Putamen (tissue), 1 donor: Measurements from ENCODE around the gene ZBTB38.

ENCODE experiments used
- DNase-seq: peaks from one replicate; pipeline ENCODE4 v3.0.0-alpha.2; 2016; ENCODE audit warnings: low spot score

ZBTB38 gene

GRCh38 chr3:141386126-141386488 is 17.8 kb downstream of the ZBTB38 start:
- no peak for DNase-seq

- DNase-seq = no peak
These were observed 18.4 kb downstream of the ZBTB38 start for GRCh38 chr3:141386611-141387111.

DNA sequence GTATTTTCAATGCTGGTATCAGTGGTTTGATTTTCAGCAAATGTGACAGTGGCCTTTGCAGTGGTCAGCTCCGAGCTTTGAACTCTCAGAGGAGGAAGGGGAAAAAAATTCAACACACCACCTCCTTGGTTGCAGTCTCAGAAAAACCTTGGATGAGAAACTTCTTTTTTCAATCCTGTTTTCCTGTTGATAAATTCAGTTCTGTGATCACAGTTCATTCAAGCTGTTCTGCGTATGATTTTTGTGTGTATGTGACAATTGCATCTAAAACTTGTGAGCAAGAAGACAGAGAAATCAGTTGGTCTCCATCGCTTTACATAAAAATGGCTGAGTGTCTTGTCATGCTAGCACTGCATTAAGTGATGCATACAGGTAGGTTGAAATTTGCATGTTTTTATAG is 19.2 kb downstream of the ZBTB38 start:
- DNase-seq = no peak

DNA sequence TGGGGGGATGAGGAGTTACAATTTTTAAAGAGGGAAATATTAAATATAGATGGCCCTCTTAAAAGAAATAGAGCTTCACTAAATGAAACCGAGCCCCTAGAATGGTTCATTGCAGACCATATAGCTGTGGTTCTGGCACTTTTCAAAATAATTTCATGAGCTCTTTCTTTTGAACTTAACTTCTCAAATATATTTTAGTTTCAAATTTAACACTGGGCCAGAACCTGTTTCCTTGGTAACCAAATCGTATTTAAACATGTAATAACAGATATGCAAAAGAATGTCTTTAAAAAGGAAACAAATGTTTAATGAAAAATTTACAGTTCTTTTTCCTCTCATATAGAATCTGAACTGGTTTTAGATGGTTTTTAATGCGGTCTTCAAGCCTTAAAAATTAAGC is 20.1 kb downstream of the ZBTB38 start:
- DNase-seq = no peak

GRCh38 chr3:141388823-141389621 is 20.7 kb downstream of the ZBTB38 start:
- DNase-seq = no peak

- no peak for DNase-seq
These were observed 21.4 kb downstream of the ZBTB38 start for GRCh38 chr3:141389703-141390102.

DNA sequence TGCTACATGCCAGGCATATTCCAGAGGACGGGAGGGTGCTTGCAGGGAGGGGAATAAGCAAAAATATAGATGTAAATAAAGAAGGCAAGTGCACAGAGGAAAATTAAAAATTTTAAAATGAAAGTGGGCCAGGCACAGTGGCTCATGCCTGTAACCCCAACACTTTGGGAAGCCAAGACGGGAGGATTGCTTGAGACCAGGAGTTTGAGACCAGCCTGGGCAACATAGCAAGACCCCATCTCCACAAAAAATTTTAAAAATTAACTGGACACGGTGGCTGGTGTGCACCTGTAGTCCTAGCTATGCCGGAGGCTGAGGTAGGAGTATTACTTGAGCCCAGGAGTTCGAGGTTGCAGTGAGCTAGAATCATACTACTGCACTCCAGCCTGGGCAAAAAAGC is 22.4 kb downstream of the ZBTB38 start:
- no peak for DNase-seq

DNA sequence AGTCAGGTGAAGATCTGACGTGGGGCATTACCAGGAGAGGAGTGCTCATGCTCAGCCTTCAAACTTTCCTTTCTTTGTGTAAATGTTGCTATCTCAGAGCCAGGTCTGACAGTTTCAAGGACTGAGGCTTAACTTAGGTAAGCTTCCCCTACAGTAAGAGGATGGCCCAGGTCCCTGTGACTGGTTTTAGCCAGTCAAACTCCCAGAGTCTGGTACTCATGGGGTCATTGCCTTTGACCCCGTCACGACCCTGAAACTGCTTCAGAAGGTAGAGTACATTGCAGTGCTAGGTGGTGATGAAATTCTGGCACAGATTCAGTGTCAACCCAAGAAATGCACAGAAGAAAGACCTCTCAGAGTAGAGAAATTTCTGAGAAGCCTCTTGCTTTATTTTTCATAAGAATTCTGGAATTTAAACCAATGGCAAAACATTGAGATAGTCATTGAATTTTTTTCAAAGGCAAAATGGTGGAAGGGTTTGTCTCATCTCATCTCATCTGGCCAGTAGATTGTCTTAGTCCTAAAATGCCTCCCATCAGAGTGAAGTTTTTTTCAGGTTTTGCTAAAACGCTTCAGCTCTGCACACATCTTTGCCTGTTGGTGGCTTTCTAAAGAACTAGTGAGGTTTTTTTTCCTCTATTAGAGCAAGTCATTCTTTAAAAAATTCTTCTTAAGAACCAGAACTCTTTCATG is 23.1 kb downstream of the ZBTB38 start:
- no peak for DNase-seq

DNA sequence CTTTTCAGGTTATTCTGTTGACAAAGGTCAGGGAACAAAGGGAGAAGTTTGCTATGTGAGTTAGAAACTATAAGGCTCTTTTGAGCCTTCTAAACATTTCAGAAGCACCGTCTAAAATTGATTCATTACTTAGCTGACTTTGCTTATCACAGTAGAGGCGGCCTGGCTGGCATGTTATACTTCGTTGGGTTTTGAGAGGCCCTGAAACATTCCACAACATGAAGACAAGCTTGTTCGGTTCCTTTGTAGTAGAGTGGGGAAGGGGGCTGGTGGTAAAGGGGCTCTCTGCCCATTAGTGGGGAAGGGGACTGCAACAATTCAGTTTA is 23.6 kb downstream of the ZBTB38 start:
- no peak for DNase-seq

DNA sequence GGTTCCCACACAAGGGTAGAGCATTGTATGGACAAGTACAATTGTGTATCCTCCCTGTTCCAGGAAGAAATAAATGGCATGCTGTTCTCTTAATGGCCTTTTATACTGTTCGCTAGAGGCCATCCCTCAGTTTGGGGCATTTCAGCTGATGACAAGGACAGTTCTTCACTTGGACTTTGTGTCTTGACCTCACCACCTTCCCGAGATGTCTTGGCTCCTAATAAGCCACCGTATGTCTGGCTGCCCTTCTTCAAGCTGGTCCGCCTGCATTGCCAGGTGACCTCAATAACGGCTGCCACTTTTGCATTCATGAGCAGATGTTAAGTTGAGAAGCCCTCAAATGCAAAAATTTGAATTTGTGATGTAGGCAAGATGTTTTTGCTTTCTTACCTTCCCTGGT is 24.1 kb downstream of the ZBTB38 start:
- DNase-seq = no peak

GRCh38 chr3:141392897-141393734 is 24.8 kb downstream of the ZBTB38 start:
- no peak for DNase-seq

DNA sequence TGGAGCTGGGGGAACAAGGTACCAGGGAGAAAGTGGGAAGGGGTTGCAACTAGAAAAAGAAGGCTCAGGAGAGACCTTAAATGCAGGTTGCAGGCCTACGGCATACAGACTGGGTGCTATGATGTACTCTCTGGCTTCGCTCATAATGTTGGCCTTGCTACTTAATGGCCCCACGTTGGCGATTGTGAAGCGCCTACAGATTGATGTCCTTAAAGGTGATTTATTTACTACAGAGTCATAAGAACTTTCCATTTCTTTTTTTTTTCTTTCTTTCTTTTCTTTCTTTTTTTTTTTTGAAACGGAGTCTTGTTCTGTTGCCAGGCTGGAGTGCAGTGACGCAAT is 25.4 kb downstream of the ZBTB38 start:
- no peak for DNase-seq

GRCh38 chr3:141394560-141394959 is 26.3 kb downstream of the ZBTB38 start:
- no peak for DNase-seq

DNA sequence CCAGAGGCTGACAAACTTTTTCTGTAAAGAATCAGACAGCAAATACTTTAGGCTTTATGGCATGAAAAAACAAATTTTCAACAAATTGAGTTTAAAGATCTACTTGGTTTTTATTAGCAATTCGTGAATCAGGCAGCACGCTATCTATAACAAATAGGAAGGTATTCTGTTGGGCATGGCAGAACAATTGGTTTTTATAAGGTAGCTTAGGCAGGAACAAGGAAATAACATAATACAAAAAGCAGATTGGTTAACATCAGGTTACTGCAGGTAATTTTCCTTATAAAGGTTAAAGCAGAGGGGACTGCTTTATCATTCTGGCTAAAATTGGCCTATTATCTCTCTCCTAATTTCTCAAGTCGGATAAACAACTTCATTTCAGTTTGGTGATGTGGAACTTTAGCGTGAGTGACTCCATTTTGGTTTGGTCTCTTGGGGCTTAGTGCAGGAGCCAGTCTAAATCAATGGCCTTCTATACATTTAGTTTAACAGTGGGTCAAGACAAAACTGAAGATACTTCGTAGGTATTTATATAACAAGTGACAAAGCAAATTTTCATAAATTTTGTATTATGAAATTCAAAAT is 26.8 kb downstream of the ZBTB38 start:
- no peak for DNase-seq

- DNase-seq = no peak
These were observed 29.7 kb downstream of the ZBTB38 start for GRCh38 chr3:141397996-141398395.

GRCh38 chr3:141399200-141399599 is 30.9 kb downstream of the ZBTB38 start:
- no peak for DNase-seq

GRCh38 chr3:141400073-141400971 is 32.0 kb downstream of the ZBTB38 start:
- DNase-seq = no peak

DNA sequence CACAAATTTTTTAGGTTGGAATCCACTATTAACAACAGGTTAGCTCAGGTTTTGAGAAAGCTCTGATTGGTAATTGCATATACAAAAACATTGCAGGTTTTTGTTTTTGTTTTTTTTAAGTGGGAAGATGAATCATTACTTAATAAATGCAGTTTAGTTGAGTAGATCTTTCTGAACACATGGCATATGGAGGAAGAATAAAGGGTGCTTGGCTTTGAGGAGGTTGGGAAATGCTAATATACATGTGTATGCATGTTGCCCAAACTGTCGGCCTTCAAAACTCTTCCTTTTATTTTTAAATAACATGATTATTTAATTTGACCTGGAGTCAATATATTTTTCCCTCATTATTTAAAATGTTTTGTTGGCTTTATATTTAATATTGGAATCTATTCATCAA is 32.8 kb downstream of the ZBTB38 start:
- no peak for DNase-seq

- no peak for DNase-seq
These were observed 33.5 kb downstream of the ZBTB38 start for GRCh38 chr3:141401573-141402475.

DNA sequence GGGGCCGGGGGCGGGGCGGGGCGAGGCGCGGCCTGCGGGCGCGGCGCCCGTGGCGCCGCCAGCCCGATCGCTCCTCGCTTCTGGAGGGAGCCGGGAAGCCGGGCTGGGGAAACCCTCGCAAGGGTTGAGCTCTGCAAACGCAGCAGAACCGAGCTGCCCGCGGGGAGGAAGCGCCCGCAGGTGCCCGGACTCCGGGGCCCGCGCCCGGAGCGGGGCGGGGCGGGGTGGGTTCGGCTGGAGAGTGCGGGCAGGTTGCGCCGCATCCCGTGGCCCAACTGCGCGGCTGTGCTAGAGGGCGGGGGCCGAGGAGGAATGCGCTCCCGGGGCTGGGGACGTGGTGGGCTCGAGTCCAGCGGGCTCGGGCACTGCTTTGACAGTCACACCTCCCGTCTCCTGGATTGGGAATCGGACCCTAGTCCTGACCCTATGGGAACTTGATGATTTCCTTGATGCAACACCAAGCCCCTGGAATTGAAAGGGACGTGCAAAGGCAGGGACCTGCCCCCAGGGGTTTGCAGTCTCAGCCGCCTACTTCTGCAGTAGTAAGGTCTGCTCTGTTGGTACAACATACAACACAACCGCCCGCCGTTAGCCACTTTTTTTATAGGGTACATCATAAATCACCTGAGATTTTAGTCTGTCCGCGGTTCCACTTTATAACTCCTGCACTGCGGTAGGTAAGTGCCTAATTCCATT is 34.3 kb downstream of the ZBTB38 start:
- DNase-seq = no peak
